DND-41 (cell line): ENCODE data around the gene SERPINA12.

Source experiments
- EZH2 ChIP-seq: IDR thresholded peaks from 3 replicates; pipeline ENCODE4 v1.6.1; 2012; ENCODE audit warnings: borderline replicate concordance, low read depth, mild to moderate bottlenecking, moderate library complexity, low read length, inconsistent platforms; ENCODE audit not compliant: severe bottlenecking
- TF ChIP-seq, protein P1 (sequence below): IDR thresholded peaks from 2 replicates; pipeline ENCODE4 v1.5.1; 2012; ENCODE audit warnings: borderline replicate concordance, low read length, moderate library complexity, mild to moderate bottlenecking; ENCODE audit not compliant: poor library complexity, severe bottlenecking; ENCODE audit errors: extremely low read depth

DNA sequence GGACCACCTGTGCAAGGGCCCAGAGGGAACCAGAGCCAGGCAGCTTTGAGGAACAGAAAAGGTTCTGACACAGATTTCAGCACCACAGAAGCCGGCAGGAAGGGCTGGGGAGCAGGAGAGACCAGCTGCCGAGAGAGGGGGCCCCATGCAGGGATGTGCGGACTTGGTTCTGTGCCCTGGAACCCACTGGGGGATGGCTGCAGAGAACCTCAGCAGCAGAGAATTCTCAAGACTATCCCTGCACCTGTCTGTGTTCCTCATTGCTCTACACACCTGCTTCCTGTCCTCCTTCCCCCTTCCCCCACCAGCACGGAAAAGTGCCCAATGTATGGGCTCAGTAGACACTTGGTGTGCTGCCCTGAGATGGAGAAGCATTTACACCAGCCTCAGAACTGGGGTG lies 36.4 kb downstream of the SERPINA12 start:
- TF ChIP-seq, protein P1, sequence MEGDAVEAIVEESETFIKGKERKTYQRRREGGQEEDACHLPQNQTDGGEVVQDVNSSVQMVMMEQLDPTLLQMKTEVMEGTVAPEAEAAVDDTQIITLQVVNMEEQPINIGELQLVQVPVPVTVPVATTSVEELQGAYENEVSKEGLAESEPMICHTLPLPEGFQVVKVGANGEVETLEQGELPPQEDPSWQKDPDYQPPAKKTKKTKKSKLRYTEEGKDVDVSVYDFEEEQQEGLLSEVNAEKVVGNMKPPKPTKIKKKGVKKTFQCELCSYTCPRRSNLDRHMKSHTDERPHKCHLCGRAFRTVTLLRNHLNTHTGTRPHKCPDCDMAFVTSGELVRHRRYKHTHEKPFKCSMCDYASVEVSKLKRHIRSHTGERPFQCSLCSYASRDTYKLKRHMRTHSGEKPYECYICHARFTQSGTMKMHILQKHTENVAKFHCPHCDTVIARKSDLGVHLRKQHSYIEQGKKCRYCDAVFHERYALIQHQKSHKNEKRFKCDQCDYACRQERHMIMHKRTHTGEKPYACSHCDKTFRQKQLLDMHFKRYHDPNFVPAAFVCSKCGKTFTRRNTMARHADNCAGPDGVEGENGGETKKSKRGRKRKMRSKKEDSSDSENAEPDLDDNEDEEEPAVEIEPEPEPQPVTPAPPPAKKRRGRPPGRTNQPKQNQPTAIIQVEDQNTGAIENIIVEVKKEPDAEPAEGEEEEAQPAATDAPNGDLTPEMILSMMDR: no peak
- TF ChIP-seq EZH2: no peak
